HL-60/S4 treated with retinoic acid at 250 ng/mL for 4 days and 3 days (cell line): ENCODE measurements around the gene RIPOR3.
"Not testable (repeated sequence)": the region's sequence is repeated elsewhere in the genome, so short reads cannot be mapped to it uniquely, and the experiment has no call there.

ENCODE experiments used
- in situ Hi-C: fragments of 300-500 bp; cut with MboI; formaldehyde crosslinking; loops from 2 replicates; pipeline ENCODE4 v1.7.0; 2022; ENCODE audit warnings: low sequenced_read_pairs

RIPOR3 gene

GRCh38 chr20:50724851-50725723 is 33.7 kb upstream of the RIPOR3 start:
- in situ Hi-C loops = no loop called here

GRCh38 chr20:50724112-50724725 is 32.9 kb upstream of the RIPOR3 start:
- in situ Hi-C loops = no loop called here

DNA sequence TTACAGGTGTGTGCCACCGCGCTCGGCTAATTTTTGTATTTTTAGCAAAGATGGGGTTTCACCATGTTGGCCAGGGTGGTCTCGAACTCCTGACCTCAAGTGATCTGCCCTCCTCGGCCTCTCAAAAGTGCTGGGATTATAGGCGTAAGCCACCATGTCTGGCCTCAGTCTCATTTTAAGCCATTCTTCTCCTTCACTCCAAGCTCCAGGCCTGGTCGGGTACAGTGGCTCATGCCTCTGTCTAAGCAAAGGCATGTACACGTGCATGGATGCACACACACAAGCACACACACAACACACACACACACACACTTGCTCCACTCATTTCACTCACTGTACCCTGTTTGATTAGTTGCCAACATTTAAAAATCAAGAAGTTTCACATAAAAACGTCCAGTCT is 32.3 kb upstream of the RIPOR3 start:
- in situ Hi-C loops = no loop called here

GRCh38 chr20:50722424-50723155 is 31.2 kb upstream of the RIPOR3 start:
- in situ Hi-C loops = no loop called here

GRCh38 chr20:50721881-50722281 is 30.5 kb upstream of the RIPOR3 start:
- in situ Hi-C loops = no loop called here

GRCh38 chr20:50720582-50720981 is 29.2 kb upstream of the RIPOR3 start:
- in situ Hi-C loops = no loop called here

DNA sequence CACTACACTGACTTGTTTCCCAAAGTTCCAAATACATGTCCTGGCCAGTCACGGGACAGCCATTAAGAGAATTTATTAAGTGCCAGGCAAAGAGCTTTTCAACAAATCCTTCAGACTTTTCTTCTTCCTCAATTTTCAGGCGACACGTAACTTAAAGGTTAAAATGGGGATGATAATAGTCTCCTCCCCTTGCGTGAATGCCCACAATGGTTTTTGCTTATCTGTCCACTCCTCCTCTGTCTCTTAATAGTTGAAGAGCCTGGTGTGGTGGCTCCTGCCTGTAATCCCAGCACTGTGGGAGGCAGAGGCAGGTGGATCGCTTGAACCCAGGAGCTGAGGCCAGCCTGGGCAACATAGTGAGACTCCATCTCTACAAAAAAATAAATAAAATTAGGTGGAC is 28.7 kb upstream of the RIPOR3 start:
- in situ Hi-C loops = no loop called here

DNA sequence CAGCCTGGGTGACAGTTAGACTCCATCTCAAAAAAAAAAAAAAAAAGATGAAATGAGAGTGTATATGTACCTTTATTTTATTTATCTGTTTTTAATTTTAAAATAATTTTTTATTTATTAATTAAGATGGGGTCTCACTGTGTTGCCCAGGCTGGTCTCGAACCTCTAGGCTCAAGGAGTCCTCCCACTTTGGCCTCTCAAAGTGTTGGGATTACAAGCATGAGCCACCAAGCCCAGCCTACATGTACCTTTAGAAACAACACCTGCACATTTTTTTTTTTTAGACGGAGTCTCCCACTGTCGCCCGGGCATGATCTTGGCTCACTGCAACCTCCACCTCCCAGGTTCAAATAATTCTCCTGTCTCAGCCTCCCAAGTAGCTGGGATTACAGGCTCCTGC is 28.0 kb upstream of the RIPOR3 start:
- in situ Hi-C loops = no loop called here

GRCh38 chr20:50717974-50718761 is 26.8 kb upstream of the RIPOR3 start:
- in situ Hi-C loops = no loop called here

DNA sequence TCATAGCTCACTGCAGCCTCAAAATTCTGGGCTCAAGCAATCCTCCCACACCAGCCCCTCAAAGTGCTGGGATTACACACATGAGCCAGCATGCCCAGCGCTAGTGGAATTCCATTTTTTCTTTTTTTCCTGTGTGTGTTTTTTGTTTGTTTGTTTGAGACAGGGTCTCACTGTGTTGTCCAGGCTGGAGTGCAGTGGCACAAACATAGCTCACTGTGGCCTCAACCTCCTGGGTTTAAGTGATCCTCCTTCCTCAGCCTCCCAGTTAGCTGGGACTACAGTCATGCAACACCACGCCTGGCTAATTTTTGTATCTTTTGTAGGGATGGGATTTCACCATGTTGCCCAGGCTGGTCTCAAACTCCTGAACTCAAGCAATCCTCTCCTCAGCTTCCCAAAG is 26.0 kb upstream of the RIPOR3 start:
- in situ Hi-C loops = no loop called here

DNA sequence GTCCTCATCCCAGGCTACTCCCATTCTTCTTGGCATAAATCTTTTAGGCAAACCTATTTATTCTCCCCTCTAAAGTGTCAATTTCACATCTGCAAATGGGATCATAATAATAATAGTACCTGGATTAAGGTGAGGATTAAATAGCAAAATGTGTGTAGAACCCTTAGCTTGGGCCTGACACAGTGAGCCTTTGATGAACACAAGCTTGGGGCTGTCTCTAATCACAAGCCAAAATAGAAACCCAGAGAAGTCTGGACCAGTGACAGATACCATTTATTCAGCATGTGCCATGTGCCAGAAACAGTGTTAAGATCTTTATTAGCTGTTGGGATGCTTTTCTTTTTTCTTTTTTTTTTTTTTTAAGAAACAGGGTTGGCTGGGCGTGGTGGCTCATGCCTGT is 25.2 kb upstream of the RIPOR3 start:
- in situ Hi-C loops = no loop called here

DNA sequence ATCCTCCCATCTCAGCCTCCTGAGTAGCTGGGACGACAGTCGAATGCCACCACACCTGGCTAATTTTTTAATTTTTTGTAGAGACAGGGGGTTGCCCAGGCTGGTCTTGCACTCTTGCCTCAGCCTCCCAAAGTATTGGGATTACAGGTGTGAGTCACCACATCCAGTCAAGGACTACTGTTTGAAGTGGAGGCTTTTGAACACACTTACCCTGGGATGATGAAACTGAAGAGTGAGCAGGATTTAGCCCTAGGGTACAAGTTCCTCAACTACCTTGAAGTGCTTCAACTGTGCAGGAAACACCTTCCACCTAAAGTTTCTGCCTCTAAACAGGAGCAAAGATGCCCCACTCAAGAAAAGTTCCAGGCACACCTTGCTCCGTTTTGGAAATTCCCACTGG is 24.4 kb upstream of the RIPOR3 start:
- in situ Hi-C loops = no loop called here

DNA sequence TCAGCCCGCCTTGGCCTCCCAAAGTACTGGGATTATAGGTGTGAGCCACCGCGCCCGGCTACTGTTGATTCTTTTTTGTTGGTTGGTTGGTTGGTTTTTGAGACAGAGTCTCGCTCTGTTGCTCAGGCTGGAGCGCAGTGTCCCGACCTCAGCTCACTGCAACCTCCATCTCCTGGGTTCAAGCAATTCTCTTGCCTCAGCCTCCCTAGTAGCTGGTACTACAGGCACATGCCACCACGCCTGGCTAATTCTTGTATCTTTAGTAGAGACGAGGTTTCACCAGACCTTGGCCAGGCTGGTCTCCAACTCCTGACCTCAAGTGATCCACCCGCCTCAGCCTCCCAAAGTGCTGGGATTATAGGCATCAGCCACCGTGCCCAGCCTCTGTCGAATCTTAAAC is 23.1 kb upstream of the RIPOR3 start:
- in situ Hi-C loops = not testable (repeated sequence)

- in situ Hi-C loops = no loop called here
These were observed 22.3 kb upstream of the RIPOR3 start for GRCh38 chr20:50713657-50714101.

DNA sequence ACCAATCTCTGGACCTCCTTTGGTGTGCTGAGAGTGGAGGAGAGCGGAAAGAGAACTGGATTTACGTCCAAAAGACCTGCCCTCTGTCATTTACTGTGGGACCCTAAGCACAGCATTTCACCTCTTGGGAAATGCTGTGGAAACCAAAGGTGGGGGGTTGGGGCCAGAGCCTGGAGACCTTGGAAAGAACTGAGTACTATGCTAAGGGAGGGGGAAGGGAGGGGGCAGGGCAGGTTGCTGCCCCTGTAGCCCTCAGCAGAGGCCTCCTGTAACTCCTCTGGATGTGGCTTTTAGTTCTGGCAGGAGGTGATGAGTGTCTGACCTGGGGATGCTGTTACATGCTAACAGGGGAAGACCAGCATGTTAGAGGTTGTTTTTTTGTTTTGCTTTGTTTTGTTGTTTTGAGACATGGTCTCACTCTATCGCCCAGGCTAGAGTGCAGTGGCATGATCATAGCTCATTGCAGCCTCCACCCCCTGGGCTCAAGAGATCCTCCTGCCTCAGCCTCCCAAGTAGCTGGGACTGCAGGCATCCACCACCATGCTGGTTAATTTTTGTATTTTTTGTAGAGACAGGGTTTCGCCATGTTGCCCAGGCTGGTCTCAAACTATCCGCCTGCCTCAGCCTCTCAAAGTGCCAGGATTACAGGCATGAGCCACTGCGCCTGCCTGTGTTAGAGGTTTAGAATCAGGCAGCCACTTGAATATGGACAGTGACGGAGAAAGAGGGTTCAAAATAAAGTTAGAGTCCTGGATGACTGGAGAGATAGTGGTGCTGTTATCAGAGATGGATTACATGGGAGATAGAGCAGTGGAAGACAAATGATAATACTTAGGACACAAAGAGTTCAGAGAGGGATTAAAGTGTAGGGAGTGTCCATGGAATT is 21.7 kb upstream of the RIPOR3 start:
- in situ Hi-C loops = no loop called here

DNA sequence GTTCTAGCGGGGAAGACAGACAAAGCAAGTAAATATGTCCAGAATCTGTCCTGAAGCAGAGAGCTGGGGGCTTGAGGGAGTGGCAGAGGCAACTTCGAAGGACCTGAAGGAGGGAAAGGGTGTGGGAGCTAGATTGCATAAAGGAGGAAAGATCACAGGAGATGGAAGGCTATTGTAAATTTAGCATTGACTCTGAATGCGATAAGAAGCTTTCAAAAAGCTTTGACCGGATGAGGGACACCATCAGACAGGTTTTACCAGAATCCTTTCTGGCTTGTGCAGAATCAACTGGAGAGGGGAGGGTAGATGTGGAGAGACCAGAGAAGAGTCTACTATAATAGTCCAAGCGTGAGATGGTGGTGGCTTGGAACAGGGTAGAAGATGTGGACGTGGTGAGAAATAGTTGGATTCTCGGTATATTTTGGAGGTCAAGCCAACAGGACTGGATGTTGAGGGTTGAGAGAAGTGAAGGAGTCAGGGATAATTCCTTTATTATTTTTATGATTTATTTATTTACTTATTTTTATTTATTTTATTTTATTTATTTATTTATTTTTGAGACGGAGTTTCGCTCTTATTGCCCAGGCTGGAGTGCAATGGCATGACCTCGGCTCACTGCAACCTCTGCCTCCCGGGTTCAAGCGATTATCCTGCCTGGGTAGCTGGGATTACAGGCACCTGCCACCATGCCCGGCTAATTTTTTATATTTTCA is 19.9 kb upstream of the RIPOR3 start:
- in situ Hi-C loops = no loop called here

- in situ Hi-C loops = no loop called here
These were observed 19.2 kb upstream of the RIPOR3 start for GRCh38 chr20:50710492-50711063.

- in situ Hi-C loops = no loop called here
These were observed 18.3 kb upstream of the RIPOR3 start for GRCh38 chr20:50709636-50709973.
